ENCODE results near the gene PRAMEF2.
"Not testable (repeated sequence)": the region's sequence is repeated elsewhere in the genome, so short reads cannot be mapped to it uniquely, and the experiment has no call there.

PRAMEF2 gene, protein sequence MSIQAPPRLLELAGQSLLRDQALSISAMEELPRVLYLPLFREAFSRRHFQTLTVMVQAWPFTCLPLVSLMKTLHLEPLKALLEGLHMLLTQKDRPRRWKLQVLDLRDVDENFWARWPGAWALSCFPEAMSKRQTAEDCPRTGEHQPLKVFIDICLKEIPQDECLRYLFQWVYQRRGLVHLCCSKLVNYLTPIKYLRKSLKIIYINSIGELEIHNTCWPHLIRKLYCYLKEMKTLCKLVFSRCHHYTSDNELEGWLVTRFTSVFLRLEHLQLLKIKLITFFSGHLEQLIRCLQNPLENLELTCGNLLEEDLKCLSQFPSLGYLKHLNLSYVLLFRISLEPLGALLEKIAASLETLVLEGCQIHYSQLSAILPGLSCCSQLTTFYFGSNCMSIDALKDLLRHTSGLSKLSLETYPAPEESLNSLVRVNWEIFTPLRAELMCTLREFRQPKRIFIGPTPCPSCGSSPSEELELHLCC

DNA sequence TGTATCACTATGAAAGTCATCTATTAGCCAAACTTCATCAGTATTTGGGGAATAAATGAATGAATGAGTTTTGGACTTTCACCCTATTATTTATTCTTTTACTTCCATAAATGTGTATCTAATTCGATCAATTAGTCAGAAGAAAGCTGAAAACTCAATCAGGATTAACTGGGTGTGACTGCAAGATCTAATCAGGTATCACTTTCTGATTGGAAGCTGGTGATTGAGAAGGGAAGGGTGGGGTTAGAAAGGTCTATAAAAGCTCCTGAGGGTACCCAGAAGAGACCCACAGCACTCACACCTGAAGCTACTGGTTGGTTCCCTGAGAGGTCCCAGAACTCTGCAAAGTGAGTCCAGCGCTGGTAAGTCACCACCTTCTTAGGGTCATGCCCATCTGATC lies at the start of gene PRAMEF2:
PRAMEF2 (plus strand) TSS at position 301 of the 400 bp plus-strand sequence. CDS start 1,924 bp downstream, outside the sequence.
- DNase-seq (ENCODE audit: low spot score) = not testable (repeated sequence)

DNA sequence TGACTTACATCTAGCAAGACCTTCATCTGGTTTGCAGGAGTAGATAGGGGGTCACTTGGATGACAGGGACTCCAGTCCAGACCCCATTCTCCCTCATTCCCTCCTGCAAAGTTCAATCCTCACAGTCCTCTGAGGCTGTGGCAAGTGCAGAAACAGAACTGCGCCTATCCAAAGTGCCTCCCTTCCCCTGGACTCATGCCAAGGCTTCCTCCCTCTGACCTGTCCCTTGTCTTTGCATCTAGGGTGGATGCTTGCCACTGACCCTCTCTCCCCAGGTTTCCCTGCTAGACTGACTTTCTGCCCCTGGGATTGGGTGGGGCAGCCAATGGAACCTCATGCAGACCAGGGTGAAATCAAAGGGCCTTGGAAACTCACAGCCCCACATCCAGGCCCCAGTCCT lies 47.0 kb upstream of the PRAMEF2 start:
- no peak for DNase-seq (ENCODE audit: low spot score)

DNA sequence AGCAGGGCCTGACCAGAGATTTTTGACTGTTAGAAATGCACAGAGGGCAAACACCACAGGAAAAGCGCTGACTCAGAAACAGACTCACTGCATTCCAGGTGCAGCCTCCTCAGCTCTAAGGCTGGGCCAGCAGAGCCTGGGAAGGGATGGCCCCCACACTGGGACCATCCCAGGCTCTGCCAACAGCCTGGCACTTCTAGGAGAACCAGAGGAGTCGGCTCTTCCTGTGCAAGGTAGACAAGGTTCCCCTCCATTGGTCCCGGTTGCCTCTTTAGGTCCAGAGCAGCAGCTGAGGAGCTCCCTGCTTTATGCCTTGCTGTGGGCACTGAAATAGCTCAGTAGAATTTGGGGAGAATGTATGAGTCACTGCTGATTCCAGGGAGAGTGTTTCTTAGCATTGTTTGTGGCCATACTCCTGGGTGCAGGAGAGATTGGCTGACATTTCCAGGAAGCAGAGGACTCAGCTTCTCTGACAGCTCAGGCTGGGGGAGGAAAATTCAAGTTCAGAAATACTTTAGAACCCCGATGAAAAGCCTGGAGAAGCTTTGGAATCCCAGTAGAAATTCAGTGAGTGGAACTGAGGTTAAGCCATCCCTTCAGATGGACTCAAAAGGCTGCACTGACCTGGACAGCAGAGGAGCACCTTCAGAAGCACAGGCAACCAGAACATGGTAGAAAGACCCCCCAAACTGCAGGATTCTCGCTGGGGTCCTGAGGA lies 46.0 kb upstream of the PRAMEF2 start:
- DNase-seq (ENCODE audit: low spot score) = no peak

DNA sequence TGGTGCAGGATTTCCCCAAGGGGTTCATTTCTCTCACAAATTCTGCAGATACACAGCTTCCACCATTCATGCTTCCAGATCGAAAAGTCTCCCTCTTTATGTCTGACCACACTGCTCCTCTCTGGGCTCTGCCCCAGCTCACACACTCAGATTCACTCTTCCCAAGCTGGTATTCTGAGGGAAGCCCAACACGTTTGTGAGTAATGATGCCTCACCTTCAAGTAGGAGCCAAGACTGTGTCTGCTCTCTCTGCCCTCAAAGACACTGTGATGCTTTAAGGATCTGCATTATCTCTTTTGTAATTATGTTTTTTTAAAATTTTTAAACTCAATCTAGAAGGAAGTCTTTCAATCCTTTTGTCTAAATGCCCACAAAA lies 45.5 kb upstream of the PRAMEF2 start:
- no peak for DNase-seq (ENCODE audit: low spot score)

DNA sequence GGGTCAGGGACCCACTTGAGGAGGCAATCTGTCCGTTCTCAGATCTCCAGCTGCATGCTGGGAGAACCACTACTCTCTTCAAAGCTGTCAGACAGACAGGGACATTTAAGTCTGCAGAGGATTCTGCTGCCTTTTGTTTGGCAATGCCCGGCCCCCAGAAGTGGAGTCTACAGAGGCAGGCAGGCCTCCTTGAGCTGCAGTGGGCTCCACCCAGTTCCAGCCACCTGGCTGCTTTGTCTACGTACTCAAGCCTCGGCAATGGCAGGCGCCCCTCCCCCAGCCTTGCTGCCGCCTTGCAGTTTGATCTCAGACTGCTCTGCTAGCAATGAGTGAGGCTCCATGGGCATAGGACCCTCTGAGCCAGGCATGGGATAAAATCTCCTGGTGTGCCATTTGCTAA lies 37.8 kb upstream of the PRAMEF2 start:
- not testable (repeated sequence) for DNase-seq (ENCODE audit: low spot score)

DNA sequence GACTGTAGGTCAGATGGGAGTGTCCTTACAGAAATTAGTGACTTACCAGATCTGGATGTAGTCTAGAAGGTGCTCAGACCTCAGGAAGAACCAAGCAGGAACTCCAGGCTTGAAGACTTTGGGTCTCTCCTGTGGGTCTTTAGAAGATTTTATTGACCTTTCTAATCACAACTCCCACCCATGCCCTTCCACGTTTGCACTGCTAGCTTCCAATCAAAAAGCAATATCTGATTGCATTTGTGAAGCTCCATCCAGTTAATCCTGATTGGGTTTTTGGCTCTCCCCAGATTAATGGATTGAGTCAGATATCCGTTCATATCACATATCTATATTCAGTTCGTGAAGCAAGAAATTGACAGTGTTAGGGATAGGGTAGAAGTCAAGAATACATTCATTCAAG lies 25.6 kb upstream of the PRAMEF2 start, which contains the start of gene PRAMEF11:
PRAMEF11 (minus strand) TSS at position 101 of the 400 bp plus-strand sequence. CDS start 2,621 bp downstream, outside the sequence.
- DNase-seq (ENCODE audit: low spot score) = not testable (repeated sequence)

DNA sequence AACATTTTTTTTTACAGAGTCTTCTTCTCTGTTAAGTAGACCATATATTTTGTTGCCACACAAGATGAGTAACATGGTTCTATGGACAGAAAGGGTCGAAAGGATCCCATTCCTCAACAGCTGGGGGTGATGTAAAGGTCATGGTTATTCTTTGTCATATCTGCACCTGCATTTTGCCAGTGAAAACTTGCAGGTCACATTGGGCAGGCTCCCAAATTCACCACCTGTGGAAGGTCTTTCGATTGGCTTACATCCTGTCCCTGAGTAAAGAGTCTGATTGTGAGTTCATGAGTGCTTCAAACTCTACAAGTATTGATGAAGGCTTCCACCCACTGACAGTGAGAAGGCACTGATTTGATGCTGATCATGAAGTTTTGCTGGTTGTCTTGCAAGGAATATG lies 23.6 kb upstream of the PRAMEF2 start:
- not testable (repeated sequence) for DNase-seq (ENCODE audit: low spot score)

DNA sequence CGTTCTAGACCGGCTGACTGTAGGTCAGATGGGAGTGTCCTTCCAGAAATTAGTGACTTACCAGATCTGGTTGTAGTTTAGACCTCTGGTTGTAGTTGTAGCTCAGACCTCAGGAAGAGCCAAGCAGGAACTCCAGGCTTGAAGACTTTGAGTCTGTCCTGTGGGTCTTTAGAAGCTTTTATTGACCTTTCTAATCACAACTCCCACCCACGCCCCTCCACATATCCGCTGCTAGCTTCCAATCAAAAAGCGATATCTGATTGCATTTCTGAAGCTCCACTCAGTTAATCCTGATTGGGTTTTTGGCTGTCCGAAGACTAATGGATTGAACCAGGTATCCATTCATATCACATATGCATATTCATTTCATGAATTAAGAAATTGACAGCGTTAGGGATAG lies 8.3 kb upstream of the PRAMEF2 start, which contains the start of gene HNRNPCL1:
HNRNPCL1 (minus strand) TSS at position 101 of the 400 bp plus-strand sequence. CDS start 431 bp downstream, outside the sequence.
- not testable (repeated sequence) for DNase-seq (ENCODE audit: low spot score)

DNA sequence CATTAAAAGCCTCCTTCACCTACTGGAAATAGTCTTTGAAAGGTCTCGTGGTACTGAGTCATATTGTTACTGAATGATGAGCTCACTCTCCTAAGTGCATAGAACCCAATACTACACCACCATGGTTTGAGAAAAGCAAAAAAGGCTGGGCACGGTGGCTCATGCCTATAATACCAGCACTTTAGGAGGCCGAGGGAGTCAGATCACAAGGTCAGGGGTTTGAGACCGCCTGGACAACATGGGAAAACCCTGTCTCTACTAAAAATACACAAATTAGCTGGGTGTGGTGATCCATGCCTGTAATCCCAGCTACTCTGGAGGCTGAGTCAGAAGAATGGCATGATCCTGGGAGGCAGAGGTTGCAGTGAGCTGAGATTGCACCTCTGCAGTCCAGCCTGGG lies 5.1 kb upstream of the PRAMEF2 start:
- no peak for DNase-seq (ENCODE audit: low spot score)

DNA sequence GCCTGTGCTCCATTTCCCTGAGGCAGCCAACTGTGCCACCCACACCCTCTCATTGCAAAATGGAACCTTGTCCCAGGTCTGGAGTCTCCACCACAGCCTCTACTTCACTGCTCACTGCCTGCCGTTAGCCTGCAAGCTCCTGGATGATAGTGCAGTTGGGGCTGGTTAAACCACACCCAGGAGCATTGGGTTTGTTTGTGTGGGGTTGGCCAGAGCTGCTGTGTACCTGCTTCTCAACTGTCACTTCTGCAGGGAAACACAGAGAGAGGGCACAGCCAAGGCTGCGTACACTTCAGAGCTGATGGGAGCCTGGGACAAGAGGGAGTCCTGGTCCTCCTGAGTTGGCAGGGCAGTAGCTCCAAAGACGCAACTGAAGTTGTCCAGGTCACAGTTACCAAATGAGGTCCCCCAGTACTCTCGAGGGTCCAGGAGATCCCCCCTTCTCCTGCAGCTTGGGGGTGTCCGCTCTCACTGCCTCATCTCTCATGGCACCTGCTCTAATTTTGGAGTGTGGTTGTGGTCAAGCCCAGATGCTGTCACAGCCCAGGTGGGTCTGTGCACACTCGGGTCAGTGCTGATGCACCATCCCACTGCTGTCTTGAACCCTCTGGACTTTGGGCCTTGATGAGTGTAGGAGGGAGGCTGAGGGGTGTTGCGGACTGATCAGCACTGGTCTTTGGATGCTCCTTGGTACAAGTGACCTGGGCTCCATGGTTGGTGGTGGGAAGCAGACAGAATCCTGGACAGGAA lies 6.4 kb downstream of the PRAMEF2 start:
- not testable (repeated sequence) for DNase-seq (ENCODE audit: low spot score)

DNA sequence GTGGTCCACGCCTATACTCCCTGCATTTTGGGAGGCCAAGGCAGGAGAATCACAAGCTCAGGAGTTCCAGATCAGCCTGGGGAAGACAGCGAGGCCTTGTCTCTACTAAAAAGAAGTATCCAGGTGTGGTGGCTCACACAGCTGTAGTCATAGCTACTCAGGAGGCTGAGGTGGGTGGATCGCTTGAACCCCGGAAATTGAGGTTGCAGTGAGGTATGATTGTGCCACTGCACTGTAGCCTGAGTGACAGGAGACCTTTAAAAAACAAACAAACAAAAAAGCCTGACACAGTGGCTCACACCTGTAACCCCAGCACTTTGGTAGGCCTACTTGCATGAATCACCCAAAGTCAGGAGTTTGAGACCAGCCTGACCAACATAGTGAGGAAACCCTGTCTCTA lies 21.6 kb downstream of the PRAMEF2 start:
- not testable (repeated sequence) for DNase-seq (ENCODE audit: low spot score)

DNA sequence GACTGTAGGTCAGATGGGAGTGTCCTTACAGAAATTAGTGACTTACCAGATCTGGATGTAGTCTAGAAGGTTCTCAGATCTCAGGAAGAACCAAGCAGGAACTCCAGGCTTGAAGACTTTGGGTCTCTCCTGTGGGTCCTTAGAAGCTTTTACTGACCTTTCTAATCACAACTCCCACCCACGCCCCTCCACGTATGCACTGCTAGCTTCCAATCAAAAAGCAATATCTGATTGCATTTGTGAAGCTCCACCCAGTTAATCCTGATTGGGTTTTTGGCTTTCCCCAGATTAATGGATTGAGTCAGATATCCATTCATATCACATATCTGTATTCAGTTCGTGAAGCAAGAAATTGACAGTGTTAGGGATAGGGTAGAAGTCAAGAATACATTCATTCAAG lies 29.2 kb downstream of the PRAMEF2 start, which contains the start of gene PRAMEF4:
PRAMEF4 (minus strand) TSS at position 101 of the 400 bp plus-strand sequence. CDS start 2,807 bp downstream, outside the sequence.
- DNase-seq (ENCODE audit: low spot score) = not testable (repeated sequence)

DNA sequence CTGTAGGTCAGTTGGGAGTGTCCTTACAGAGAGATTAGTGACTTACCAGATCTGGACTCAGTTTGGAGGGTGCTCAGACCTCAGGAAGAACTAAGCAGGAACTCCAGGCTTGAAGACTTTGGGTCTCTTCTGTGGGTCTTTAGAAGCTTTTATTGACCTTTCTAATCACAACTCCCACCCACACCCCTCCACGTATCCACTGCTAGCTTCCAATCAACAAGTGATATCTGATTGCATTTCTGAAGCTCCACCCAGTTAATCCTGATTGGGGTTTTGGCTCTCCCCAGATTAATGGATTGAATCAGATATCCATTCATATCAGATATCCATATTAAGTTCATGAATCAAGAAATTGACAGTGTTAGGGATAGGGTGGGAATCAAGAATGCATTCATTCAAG lies 41.3 kb downstream of the PRAMEF2 start, which contains the start of gene PRAMEF10:
PRAMEF10 (minus strand) TSS at position 101 of the 400 bp plus-strand sequence. CDS start 2,423 bp downstream, outside the sequence.
- not testable (repeated sequence) for DNase-seq (ENCODE audit: low spot score)

DNA sequence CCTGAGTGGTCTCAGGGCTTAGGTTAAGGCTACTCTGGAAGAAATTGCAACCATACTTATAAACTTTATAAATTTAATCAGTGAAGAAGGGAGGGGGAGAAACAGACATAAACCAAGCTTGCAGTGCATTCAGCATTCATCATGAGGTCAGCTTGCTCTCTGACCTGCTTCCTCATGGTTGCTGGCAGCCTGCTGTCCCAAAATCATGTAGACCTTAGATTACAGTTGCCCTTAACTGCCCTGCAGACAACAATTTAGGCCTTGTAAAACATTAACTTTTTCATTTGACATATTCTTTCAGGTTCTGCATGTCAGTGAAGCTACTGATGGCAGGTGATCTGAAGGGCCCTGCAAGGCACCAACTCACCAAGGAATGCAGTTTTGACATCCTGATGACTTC lies 42.3 kb downstream of the PRAMEF2 start:
- not testable (repeated sequence) for DNase-seq (ENCODE audit: low spot score)

DNA sequence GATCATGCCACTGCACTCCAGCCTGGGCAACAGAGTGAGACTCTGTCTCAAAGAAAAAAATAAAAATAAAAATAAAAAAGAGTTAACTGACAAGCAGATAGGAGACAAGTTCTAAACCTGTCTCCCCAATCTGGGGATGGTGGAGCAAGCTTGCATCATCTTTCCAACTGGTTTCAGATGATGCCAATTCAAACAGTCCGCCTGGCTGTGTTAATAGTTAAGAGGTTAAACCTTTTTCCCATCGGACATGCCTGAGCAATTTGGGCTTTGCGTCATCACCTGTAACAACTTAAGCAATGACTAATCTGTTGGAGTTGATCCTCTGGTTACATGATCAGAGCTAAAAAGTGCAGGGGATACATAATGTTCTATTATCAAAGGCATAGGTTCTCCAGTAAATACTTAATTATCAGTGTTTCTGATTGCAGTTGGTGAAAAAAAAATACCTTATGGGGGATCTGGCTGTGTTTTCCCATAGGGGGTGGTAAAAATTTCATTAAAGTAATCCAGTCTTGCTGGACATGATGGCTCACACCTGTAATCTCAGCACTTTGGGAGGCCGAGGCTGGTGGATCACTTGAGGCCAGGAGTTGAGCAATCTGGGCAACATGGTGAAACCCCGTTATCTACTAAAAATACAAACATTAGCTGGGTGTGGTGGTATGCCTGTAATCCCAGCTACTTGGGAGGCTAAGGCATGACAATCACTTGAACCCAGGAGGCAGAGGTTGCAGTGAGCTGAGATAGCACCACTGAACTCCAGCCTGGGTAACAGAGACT lies 47.1 kb downstream of the PRAMEF2 start:
- DNase-seq (ENCODE audit: low spot score) = not testable (repeated sequence)
